Measurements from ENCODE around the gene DNAJC10.

- no peak for TF ChIP-seq CTCF (IDR thresholded peaks at IDR 0.05 in 4 of 5, conservative IDR thresholded peaks at IDR 0.05 in 1 of 5)
- TF ChIP-seq POLR2A (IDR thresholded peaks at IDR 0.05), result peak; percentile 40 to 55
Measured at GRCh38 chr2:182715892-182716649, at the start of gene DNAJC10.
